Spleen (tissue), 11 donors: Measurements from ENCODE around the gene NFATC2. TPM values are rescaled to one million over a fixed set of nuclear protein-coding genes. Genes with fewer than 3 reads are reported as not detected.

Experiments used
- DNase-seq: peaks from one replicate; pipeline ENCODE4 v3.0.0-alpha.2; 2020
- H3K27ac ChIP-seq, 8 donors: fragments of 200-600 bp; sonication (generic) in 7 of 8; 1 replicate in 4 of 8; 2 replicates in 4 of 8; pipeline versions ENCODE4 v1.5.0 to v1.8.0; 2016 to 2021; ENCODE audit warnings: inconsistent platforms in 4 of 8, mild to moderate bottlenecking in 4 of 8, moderate library complexity in 1 of 8
- H3K27me3 ChIP-seq, 7 donors: fragments of 200-600 bp; sonication (generic) in 6 of 7; replicated peaks in 1 of 7; 1 replicate in 4 of 7; 2 replicates in 3 of 7; pipeline versions ENCODE4 v1.5.0 to v1.8.0; 2016 to 2021; ENCODE audit warnings: inconsistent platforms in 3 of 7, mild to moderate bottlenecking in 1 of 7
- H3K36me3 ChIP-seq, 6 donors: fragments of 200-600 bp; sonication (generic) in 5 of 6; 1 replicate in 4 of 6; 2 replicates in 2 of 6; pipeline versions ENCODE4 v1.5.0 to v1.8.0; 2016 to 2021; ENCODE audit warnings: inconsistent platforms in 2 of 6
- H3K4me1 ChIP-seq, 6 donors: fragments of 200-600 bp; sonication (generic) in 5 of 6; 1 replicate in 3 of 6; 2 replicates in 3 of 6; pipeline versions ENCODE4 v1.5.0 to v1.8.0; 2016 to 2021; ENCODE audit warnings: inconsistent platforms in 3 of 6
- H3K4me3 ChIP-seq, 8 donors: fragments of 200-600 bp; sonication (generic) in 7 of 8; 1 replicate in 4 of 8; 2 replicates in 4 of 8; pipeline versions ENCODE4 v1.5.0 to v1.8.0; 2016 to 2021; ENCODE audit warnings: inconsistent platforms in 4 of 8, mild to moderate bottlenecking in 4 of 8, moderate library complexity in 2 of 8
- H3K9me3 ChIP-seq, 8 donors: fragments of 200-600 bp; sonication (generic) in 7 of 8; 1 replicate in 4 of 8; 2 replicates in 4 of 8; pipeline versions ENCODE4 v1.5.0 to v1.8.0; 2016 to 2021; ENCODE audit warnings: inconsistent platforms in 4 of 8
- POLR2A ChIP-seq, 3 donors: fragments of 450-650 bp; IDR thresholded peaks; one replicate each; pipeline ENCODE4 v1.5.1; 2017; ENCODE audit warnings: antibody characterized with exemption in 3 of 3, mild to moderate bottlenecking in 1 of 3
- POLR2AphosphoS5 ChIP-seq, 3 donors: sonication (generic); formaldehyde crosslinking; IDR thresholded peaks; one replicate each; pipeline ENCODE4 v1.5.1; 2017; ENCODE audit warnings: antibody characterized with exemption in 3 of 3
- WGBS, 5 donors: extraction: QIAGEN DNeasy Blood & Tissue Kit in 3 of 5; methylation state at CpG; one replicate each; pipeline versions ENCODE4 v1.1.5 to v1.1.7; 2013 to 2018; 5-methylcytosine and 5-hydroxymethylcytosine counted together
- intact Hi-C: fragments of 100-400 bp; cut with DNase I; formaldehyde crosslinking; loops from one replicate; pipeline ENCODE4 v1.15.0; 2023; ENCODE audit warnings: low total_unique reads
- polyA plus RNA-seq, 3 donors: library from polyadenylated mRNA; stranded (reverse); fragments of 200-250 nt; gene quantifications; one replicate each; pipeline ENCODE4 v1.2.1, GENCODE V29; 2013
- total RNA-seq, 7 donors: library from RNA; depleted of rRNA in 3 of 7; stranded (reverse); fragments of >200 nt in 3 of 7; fragmentation: NEBNext Ultra II Directional in 4 of 7; extraction: Animal tissue kit (Norgen Biotek cat#: 25700) in 4 of 7; gene quantifications; one replicate each; pipeline versions ENCODE4 v1.1.0 to v1.2.1, GENCODE V29; 2016 to 2021
- TF ChIP-seq, protein P1 (sequence below), 11 experiments: fragments of 200-600 bp in 7 of 11; fragments of 450-650 bp in 4 of 11; sonication (generic) in 4 of 11; IDR thresholded peaks in 8 of 11; conservative IDR thresholded peaks in 3 of 11; 1 replicate in 7 of 11; 2 replicates in 4 of 11; pipeline versions ENCODE4 v1.4.0 to v1.8.0; 2016 to 2021; ENCODE audit warnings: antibody characterized with exemption in 11 of 11, inconsistent platforms in 4 of 11, mild to moderate bottlenecking in 1 of 11
- donor health status: healthy with polysubstance abuse.
- donor health status: DM: no; HTN: no; CAD: no; lungs with moderate emphysema.
- donor health status: DM: no; HTN: no; CAD: no.
- donor health status: Bipolar disorder and iron deficiency.
- donor health status: healthy.
- donor health status: DM: no; HTN: no; CAD: no.
- donor health status: DM: yes; HTN: yes; CAD: no.

NFATC2 gene
- total and polyA plus RNA-seq, 10 donors = 6.5 to 42.9 (median 34.5) TPM

- 93 to 97% (median 94%) methylated on average over 18 to 19 of the region's 19 CpGs for WGBS, 5 donors
- DNase-seq = peak; percentile 67
- intact Hi-C loops = loop anchor here (10.0 kb wide), 1 partner anchor 246 kb away; no protein-coding TSS in a partner anchor
Measured at GRCh38 chr20:51378171-51378928, 164.2 kb downstream of the NFATC2 start.

DNA sequence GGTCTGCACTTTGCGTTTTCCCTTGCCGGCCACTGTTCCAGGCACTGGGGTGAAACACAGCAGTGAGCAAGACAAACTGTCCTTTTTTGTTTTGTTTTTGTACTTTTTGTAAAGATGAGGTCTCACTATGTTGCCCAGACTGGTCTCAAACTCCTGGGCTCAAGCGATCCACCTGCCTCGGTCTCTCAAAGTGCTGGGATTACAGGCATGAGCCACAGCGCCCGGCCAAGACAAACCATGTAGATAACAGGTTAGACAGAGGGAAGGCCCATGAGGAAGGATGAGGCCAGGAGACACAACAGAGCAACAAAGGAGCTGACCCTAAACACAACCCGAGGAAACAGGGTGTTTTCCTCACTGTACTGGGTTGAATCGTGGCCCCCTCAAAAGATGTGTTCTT lies 165.4 kb downstream of the NFATC2 start:
- Histone ChIP-seq H3K4me1 (peaks cover 0 to 25% (median 13%) of the 10 kb centered on the region in 6 donors), H3K27me3 (no peaks in the 10 kb centered on the region), H3K9me3 (no peaks in the 10 kb centered on the region), H3K4me3 (no peak overlapping the region), H3K36me3 (no peaks in the 10 kb centered on the region), H3K27ac (no peak overlapping the region)
- WGBS, 5 donors = 93 to 96% (median 94%) methylated on average over 8 of the region's 8 CpGs
- intact Hi-C loops = loop anchor here (10.0 kb wide), 1 partner anchor 248 kb away; no protein-coding TSS in a partner anchor
- peak; percentile 25 for DNase-seq
- TF ChIP-seq POLR2A (IDR thresholded peaks at IDR 0.05) = no peak
- TF ChIP-seq POLR2AphosphoS5 (IDR thresholded peaks at IDR 0.05) = no peak
- TF ChIP-seq, protein P1, sequence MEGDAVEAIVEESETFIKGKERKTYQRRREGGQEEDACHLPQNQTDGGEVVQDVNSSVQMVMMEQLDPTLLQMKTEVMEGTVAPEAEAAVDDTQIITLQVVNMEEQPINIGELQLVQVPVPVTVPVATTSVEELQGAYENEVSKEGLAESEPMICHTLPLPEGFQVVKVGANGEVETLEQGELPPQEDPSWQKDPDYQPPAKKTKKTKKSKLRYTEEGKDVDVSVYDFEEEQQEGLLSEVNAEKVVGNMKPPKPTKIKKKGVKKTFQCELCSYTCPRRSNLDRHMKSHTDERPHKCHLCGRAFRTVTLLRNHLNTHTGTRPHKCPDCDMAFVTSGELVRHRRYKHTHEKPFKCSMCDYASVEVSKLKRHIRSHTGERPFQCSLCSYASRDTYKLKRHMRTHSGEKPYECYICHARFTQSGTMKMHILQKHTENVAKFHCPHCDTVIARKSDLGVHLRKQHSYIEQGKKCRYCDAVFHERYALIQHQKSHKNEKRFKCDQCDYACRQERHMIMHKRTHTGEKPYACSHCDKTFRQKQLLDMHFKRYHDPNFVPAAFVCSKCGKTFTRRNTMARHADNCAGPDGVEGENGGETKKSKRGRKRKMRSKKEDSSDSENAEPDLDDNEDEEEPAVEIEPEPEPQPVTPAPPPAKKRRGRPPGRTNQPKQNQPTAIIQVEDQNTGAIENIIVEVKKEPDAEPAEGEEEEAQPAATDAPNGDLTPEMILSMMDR (IDR thresholded peaks at IDR 0.05 in 8 of 11, conservative IDR thresholded peaks at IDR 0.05 in 3 of 11) = no peak

More at GRCh38 chr20:51378171-51378928, 164.2 kb downstream of the NFATC2 start:
- no peak overlapping the region for H3K27ac ChIP-seq
- H3K4me3 ChIP-seq = no peak overlapping the region
- H3K9me3 ChIP-seq = no peaks in the 10 kb centered on the region
- H3K4me1 ChIP-seq = peaks cover 0 to 13% (median 5%) of the 10 kb centered on the region in 6 donors
- TF ChIP-seq, protein P1 (IDR thresholded peaks at IDR 0.05 in 8 of 11, conservative IDR thresholded peaks at IDR 0.05 in 3 of 11) = no peak
- TF ChIP-seq POLR2AphosphoS5 (IDR thresholded peaks at IDR 0.05) (no peak), POLR2A (IDR thresholded peaks at IDR 0.05) (no peak)
- no peaks in the 10 kb centered on the region for H3K27me3 ChIP-seq
- no peaks in the 10 kb centered on the region for H3K36me3 ChIP-seq

GRCh38 chr20:51376111-51376510 lies 166.4 kb downstream of the NFATC2 start:
- no peaks in the 10 kb centered on the region for H3K27me3 ChIP-seq
- WGBS, 5 donors = 36 to 61% (median 52%) methylated on average over 4 of the region's 4 CpGs
- no peaks in the 10 kb centered on the region for H3K9me3 ChIP-seq
- TF ChIP-seq, protein P1 (IDR thresholded peaks at IDR 0.05 in 8 of 11, conservative IDR thresholded peaks at IDR 0.05 in 3 of 11) = no peak
- no peak for TF ChIP-seq POLR2AphosphoS5 (IDR thresholded peaks at IDR 0.05)
- no peak for TF ChIP-seq POLR2A (IDR thresholded peaks at IDR 0.05)
- no peak overlapping the region for H3K4me3 ChIP-seq
- no peak overlapping the region for H3K27ac ChIP-seq
- H3K36me3 ChIP-seq = no peaks in the 10 kb centered on the region
- DNase-seq = peak; percentile 47
- peaks cover 0 to 27% (median 13%) of the 10 kb centered on the region in 6 donors for H3K4me1 ChIP-seq
- intact Hi-C loops = loop anchor here (10.0 kb wide), 1 partner anchor 249 kb away; no protein-coding TSS in a partner anchor

DNA sequence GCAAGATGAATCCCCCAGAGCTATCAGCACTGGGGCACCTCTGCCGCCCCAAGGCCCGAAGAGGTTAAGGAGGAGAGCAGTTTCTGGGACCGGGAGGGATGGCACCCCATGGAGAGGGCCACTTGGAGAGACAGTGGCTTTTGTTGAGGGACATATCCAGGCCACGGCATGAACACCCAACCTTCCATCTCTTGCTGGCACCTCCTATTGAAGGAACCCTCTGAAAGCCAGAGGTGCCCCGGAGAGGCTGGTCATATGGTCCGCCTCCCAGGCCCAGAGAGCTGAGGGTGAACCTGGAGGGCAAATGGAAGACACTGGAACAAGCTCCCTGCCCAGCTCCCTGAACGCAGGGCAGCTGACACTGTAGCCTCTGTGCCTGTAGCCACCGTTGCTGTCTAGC lies 167.0 kb downstream of the NFATC2 start:
- TF ChIP-seq, protein P1 (IDR thresholded peaks at IDR 0.05 in 8 of 11, conservative IDR thresholded peaks at IDR 0.05 in 3 of 11) = no peak
- TF ChIP-seq POLR2A (IDR thresholded peaks at IDR 0.05) (no peak), POLR2AphosphoS5 (IDR thresholded peaks at IDR 0.05) (no peak)
- Histone ChIP-seq H3K4me3 (no peak overlapping the region), H3K27me3 (no peaks in the 10 kb centered on the region), H3K36me3 (no peaks in the 10 kb centered on the region), H3K9me3 (no peaks in the 10 kb centered on the region), H3K27ac (no peak overlapping the region), H3K4me1 (peaks cover 0 to 27% (median 12%) of the 10 kb centered on the region in 6 donors)
- no peak for DNase-seq
- WGBS, 5 donors = 77 to 89% (median 88%) methylated on average over 7 to 8 of the region's 8 CpGs
- intact Hi-C loops = loop anchor here (10.0 kb wide), 1 partner anchor 249 kb away; no protein-coding TSS in a partner anchor
